ENCODE data around the gene DIP2C.

DIP2C gene

GRCh38 chr10:677038-677437 is 12.4 kb downstream of the DIP2C start:
- DNase-seq: no peak

GRCh38 chr10:676178-676577 is 13.3 kb downstream of the DIP2C start:
- DNase-seq: no peak

- DNase-seq: no peak
Observed at GRCh38 chr10:675532-675931, 13.9 kb downstream of the DIP2C start.

GRCh38 chr10:673492-673891 is 16.0 kb downstream of the DIP2C start:
- DNase-seq: no peak

GRCh38 chr10:672992-673391 is 16.5 kb downstream of the DIP2C start:
- no peak for DNase-seq

- DNase-seq: no peak
Observed at GRCh38 chr10:672203-672602, 17.3 kb downstream of the DIP2C start.

GRCh38 chr10:670990-671389 is 18.5 kb downstream of the DIP2C start:
- DNase-seq: no peak

GRCh38 chr10:670038-670437 is 19.4 kb downstream of the DIP2C start:
- DNase-seq: no peak

GRCh38 chr10:668786-669485 is 20.5 kb downstream of the DIP2C start:
- no peak for DNase-seq

- no peak for DNase-seq
Observed at GRCh38 chr10:667602-668143, 21.8 kb downstream of the DIP2C start.

- DNase-seq: peak; percentile 45
Observed at GRCh38 chr10:667096-667495, 22.4 kb downstream of the DIP2C start.

GRCh38 chr10:666237-667012 is 23.0 kb downstream of the DIP2C start:
- DNase-seq: no peak

- no peak for DNase-seq
Observed at GRCh38 chr10:665579-666091, 23.8 kb downstream of the DIP2C start.

GRCh38 chr10:664893-665292 is 24.6 kb downstream of the DIP2C start:
- no peak for DNase-seq

- no peak for DNase-seq
Observed at GRCh38 chr10:664301-664700, 25.2 kb downstream of the DIP2C start.

GRCh38 chr10:663831-664251 is 25.6 kb downstream of the DIP2C start:
- DNase-seq: no peak

GRCh38 chr10:663466-663751 is 26.1 kb downstream of the DIP2C start:
- no peak for DNase-seq

- no peak for DNase-seq
Observed at GRCh38 chr10:662686-663465, 26.6 kb downstream of the DIP2C start.

GRCh38 chr10:662223-662605 is 27.3 kb downstream of the DIP2C start:
- no peak for DNase-seq

GRCh38 chr10:661597-662222 is 27.8 kb downstream of the DIP2C start:
- DNase-seq: no peak

GRCh38 chr10:660970-661596 is 28.4 kb downstream of the DIP2C start:
- no peak for DNase-seq

- DNase-seq: no peak
Observed at GRCh38 chr10:660413-660969, 29.0 kb downstream of the DIP2C start.

All from NCI-H2171 (cell line).